GM19025 (cell line): Measurements from ENCODE around the gene CFAP54.
"Not testable (repeated sequence)": the region's sequence is repeated elsewhere in the genome, so short reads cannot be mapped to it uniquely, and the experiment has no call there.

Experiments
- ATAC-seq: cut with Tn5 transposase; IDR thresholded peaks from one replicate; pipeline ENCODE4 v1.9.1; 2021; ENCODE audit warnings: mild to moderate bottlenecking, low read depth, moderate library complexity; ENCODE audit not compliant: unreplicated experiment

CFAP54 gene

DNA sequence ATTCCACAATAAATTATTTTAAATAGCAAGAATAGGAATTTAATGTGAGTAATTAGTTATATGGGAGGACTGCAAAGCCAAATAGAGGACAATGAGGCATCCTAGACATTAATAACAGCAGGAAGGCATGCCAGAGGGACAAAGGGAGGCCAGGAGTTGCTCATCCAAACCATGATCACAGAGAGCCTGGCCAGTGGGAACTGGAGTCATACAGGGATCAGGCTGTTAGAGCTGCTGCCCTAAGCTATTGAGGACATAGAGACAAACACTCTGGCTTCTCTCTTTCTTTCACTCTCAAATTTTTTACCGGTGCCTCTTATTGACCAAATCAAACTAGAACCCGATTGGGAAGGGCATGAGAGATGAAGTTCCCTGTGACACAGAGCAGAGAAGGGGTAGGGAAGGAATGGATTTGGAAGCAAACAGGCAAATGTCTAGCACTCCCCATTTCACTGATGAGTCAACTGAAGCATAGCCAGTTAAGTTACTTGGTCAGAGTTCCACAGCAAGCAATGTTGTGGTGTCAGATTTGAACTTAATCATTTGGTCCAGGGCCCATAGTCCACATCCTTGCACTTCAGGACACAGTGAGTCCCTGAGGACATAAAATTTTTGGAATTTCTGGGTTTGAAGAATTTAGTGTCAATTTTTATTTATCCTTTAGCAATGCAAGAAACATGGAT lies 17.9 kb upstream of the CFAP54 start:
- no peak for ATAC-seq

DNA sequence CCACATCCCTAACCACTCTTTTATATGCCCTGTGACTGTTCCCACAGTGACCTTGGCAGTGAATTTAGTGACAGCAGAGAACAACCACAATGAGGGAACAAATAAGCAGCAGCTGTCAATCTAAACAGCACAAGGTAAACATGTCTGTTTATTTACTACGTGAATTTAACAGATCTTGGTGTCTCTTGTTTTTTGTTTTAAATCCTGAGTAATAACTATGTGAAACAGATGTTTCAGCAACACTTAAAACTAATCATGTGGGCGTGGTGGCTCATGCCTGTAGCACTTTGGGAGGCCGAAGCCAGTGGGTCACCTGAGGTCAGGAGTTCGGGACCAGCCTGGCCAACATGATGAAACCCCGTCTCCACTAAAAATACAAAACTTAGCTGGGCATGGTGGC lies 17.0 kb upstream of the CFAP54 start:
- ATAC-seq = no peak

DNA sequence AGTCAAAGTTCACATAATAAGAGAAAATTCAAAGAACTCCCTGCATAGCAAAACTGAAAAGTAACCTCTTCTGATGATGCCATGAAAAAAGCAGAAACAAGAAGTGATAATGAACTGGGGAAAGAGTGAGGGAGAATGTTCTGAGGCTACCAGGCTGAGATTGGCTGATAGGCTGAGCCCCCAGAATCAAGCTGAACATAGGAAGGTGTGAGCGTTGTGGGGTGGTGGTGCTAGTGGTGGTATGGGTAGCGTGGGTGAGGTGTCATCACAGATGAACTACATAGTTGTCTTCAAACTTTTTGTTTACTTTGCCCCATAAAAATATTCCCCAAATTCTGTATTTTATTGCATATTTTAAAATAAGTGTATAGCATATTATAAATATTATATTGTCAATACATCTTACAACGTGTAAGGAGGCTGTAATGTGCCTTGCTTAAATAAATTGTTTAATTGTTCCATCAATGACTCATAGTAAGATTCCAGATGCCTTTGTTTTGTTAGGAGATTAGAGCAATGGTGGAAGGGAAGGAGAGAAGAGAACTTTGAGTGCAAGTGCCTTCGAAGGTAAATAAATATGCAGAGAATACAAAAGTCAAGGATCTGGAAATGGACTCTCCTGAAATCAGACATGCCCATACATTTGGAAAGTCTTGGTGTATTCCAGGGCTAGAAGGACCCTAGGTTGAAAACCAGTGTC lies 15.8 kb upstream of the CFAP54 start:
- no peak for ATAC-seq

DNA sequence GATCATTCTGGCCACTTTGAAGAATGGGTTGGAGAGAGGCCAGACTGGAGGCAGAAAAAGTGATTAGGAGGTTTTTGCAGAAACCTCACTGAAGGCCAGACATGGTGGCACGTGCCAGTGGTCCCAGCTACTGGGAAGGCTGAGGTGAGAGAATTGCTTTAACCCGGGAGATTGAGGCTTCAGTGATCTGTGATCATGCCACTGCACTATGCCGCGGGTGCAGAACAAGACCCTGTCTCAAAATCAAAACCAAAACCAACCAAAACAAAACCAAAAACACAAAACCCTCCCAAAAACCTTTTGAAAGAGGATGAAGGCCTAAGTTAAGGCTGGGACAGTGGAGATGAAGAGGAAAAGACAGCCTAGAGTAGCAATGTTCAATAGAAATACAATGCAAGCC lies 15.2 kb upstream of the CFAP54 start:
- no peak for ATAC-seq

DNA sequence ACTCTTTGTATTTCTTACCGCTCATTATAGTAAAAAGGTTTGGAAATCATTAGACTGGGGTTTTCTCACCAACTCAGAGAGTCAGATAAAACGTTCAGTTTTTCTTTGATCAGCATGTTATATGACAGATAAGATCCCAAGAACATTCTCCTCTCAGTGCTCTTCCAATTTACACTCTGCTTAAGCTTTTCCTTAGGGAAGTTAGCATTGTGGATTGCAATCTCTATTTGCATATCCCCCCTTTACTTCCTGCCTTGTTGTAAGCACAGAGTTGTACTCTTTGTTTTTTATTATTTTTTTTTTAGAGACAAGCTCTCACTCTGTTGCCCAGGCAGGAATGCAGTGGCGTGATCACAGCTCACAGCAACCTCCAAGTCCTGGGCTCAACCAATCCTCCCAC lies 11.4 kb upstream of the CFAP54 start:
- no peak for ATAC-seq

DNA sequence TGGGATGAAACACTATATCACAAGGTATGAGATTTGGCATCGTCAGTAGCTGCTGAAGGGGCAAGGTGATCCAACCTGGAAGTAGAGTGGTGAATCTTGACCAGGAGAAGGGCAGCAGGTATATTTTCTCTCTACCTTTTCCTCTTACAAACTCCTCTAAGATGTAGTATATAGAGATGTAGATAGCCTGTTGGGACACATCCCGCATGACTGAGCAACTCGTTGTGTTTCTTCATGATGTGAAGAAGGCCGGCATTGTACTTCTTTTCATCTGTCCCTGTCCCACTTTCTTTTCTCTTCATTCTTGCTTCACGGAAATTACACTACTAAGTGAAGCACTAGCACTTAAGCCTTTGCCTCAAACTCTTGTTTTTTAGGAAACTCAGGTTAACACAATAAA lies 7.3 kb upstream of the CFAP54 start:
- ATAC-seq = no peak

- ATAC-seq = no peak
Measured at GRCh38 chr12:96483116-96483515, 6.3 kb upstream of the CFAP54 start.

- no peak for ATAC-seq
Measured at GRCh38 chr12:96486751-96487613, 2.4 kb upstream of the CFAP54 start.

DNA sequence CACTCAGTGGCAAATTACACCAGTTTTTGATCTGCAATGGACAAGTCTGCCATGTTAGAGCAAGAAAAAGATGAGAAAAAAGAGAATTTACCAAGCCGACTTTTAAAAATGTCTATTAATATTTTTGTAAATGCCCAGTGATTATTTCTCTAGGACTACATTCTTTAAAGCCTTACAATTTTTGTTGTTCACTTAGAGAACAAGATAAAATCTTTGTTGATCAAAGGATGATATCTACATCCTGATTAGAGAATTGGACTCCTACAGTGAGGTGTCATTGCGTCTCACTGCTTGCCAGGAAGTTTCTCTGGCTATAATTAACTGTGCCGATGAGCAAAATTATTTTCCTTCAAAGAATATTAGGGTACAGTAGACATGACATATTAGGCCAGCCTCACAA lies 1.7 kb upstream of the CFAP54 start:
- ATAC-seq = no peak

DNA sequence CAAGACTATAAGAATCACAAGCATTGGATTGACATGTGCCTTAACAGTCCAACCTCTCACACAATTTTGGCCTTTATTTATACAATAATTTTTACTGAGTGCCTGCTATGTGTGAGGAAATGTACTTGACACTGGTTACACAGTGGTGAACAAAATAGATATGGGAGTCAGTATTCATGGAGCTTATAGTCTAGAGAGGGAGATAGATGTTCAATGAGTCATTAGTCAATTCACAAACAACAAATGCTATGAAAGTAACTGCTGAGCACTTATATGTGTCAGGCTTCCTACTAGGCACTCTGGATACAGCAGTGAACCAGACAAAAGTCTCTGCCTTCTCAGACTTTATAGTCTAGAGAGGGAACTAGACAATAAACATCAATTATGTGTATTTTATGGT lies 3.7 kb downstream of the CFAP54 start:
- no peak for ATAC-seq

DNA sequence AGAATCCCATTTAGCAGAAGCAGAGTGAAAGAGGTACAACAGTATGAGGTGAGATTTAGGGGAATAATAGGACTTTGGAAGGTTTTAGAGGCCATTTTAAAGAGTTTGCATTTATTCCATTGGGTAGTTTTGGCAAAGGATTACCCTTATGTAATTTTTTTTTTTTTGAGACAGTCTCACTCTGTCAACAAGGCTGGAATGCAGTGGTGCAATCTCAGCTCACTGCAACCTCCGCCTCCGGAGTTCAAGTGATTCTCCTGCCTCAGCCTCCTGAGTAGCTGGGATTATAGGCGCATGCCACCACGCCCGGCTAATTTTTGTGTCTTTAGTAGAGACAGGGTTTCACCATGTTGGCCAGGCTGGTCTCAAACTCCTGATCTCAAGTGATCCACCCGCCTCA lies 4.8 kb downstream of the CFAP54 start:
- not testable (repeated sequence) for ATAC-seq

GRCh38 chr12:96495155-96495554 lies 5.8 kb downstream of the CFAP54 start:
- no peak for ATAC-seq

GRCh38 chr12:96495841-96496545 lies 6.6 kb downstream of the CFAP54 start:
- ATAC-seq = no peak

GRCh38 chr12:96496944-96497343 lies 7.6 kb downstream of the CFAP54 start:
- ATAC-seq = no peak

- no peak for ATAC-seq
Measured at GRCh38 chr12:96497855-96498254, 8.5 kb downstream of the CFAP54 start.

DNA sequence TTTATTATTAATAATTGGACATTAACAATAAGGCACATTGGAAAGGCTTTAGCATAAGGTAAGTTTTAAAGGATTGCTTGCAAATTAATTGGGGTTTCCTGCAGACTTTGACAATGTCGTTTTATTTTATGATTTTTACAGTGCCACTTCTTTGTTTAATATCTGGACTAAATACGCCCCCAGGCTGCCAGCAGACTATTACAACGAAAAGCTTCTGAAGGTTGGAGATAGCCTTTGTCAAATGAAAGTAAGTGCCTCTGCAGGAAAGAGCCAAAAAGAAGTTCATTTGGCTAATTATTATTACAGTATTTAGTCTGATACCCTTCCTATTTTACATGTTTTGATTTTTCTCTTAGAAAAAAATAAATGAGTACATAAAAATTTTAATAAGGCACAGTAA lies 11.3 kb downstream of the CFAP54 start:
- ATAC-seq = no peak

GRCh38 chr12:96501133-96501761 lies 11.9 kb downstream of the CFAP54 start:
- peak; percentile 82 for ATAC-seq

DNA sequence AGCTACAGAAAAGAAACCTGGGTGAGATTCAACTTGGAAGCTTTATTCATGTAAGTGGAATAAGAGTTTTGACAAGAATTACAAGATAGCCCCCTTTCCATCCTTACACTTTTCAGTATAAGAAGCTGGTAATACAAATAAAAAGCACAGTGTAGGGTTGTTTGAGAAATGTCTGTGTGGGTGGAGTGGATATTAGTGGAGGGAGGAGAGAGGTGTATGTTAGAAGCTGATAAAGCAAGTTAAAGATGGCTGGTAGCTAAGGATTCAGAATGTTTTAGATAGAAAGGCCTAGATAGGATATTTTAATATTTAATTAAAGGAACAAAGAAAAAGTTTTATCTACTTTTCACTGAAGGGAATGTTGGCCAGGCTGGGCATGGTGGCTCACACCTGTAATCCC lies 12.5 kb downstream of the CFAP54 start:
- ATAC-seq = no peak

- peak; percentile 48 for ATAC-seq
Measured at GRCh38 chr12:96502477-96502876, 13.1 kb downstream of the CFAP54 start.

DNA sequence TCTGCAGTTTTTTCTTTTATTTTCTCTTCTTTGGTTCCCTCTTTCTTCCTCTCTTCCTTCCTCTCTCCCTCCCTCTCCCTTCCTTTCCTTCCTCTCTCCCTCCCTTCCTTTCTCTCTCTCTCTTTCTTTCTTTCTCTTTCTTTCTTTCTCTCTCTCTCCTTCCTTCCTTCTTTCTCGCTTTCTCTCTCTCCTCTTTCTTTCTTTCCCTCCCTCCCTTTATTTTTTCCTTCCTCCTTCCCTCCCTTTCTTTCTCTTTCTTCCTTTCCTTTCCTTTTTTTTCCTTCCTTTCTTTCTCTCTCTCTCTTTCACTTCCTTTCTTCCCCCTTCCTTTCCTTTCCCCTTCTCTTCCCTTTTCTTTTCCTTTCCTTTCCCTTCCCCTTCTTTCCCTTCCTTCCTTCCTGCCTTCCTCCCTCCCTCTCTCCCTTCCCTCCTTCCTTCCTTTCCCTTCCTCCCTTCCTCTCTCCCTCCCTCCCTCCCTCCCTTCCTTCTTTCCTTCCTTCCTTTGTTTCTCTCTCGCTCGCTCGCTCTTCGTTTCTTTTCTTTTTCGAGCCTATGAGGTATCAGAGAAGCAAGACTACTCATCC lies 13.7 kb downstream of the CFAP54 start:
- no peak for ATAC-seq
